HG02884 (cell line): Measurements from ENCODE around the gene CST3.
"Not testable (repeated sequence)": the region's sequence is repeated elsewhere in the genome, so short reads cannot be mapped to it uniquely, and the experiment has no call there.

Source experiments
- ATAC-seq: cut with Tn5 transposase; IDR thresholded peaks from one replicate; pipeline ENCODE4 v1.9.1; 2021; ENCODE audit warnings: mild to moderate bottlenecking, moderate library complexity; ENCODE audit not compliant: unreplicated experiment

Gene CST3

GRCh38 chr20:23644164-23644563 lies 6.4 kb upstream of the CST3 start:
- peak; percentile 43 for ATAC-seq

DNA sequence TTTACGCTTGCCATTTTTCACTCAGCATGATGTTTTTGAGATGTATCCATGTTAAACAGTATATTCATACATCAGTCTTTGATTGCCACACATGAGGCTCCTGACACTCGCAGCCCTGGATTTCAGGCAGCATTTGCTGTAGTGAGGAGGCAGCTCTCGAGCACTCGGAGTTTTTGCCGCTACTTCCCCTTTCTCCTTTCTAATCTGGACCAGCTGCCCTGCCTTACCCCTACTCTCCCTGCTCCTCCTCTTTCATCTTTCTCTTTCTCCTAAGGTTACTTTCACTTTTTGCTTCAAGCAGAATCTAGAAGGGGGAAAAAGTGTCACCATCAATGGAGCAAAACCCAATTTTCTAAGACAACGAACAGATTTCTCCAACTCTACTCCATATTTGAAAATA lies 5.9 kb upstream of the CST3 start:
- ATAC-seq = no peak

DNA sequence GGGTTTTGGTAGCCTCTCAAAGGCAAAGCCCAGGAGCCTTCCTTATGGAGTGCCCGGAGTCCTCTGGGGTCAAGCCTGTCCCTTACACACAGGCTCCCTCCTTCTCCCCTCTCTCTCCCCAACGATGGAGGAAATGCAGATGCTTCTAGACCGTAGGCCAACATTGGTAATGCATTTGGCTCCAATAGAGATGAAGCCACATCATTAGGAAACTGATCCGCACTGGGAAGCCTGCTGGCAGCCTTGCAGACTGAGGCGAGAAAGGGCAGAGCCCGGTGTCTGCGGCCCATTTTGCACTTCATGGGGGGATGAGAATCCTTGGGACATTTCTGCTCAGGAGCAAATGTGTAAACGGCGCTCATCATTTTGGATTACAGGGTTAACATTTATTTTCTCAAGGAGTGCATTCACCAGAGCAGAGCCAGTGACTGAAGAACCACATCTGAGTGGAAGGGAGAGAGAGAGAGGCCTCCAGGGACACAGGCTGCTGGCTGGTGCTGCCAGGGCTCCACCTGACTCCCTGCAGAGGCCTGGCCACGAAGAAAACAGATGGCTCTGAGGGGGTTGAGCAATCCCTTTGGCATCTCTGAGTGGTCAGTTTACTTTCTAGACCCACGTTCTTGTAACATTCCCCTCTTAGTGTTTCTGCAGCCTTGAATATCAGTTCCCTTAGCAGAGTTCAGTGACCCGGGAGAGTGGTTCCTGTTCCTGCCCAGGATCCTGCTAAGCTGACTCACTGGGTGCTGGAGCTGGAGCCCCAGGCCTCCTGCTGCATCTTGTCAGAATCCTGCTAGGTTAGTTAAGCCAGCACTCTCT lies 4.4 kb upstream of the CST3 start:
- no peak for ATAC-seq

DNA sequence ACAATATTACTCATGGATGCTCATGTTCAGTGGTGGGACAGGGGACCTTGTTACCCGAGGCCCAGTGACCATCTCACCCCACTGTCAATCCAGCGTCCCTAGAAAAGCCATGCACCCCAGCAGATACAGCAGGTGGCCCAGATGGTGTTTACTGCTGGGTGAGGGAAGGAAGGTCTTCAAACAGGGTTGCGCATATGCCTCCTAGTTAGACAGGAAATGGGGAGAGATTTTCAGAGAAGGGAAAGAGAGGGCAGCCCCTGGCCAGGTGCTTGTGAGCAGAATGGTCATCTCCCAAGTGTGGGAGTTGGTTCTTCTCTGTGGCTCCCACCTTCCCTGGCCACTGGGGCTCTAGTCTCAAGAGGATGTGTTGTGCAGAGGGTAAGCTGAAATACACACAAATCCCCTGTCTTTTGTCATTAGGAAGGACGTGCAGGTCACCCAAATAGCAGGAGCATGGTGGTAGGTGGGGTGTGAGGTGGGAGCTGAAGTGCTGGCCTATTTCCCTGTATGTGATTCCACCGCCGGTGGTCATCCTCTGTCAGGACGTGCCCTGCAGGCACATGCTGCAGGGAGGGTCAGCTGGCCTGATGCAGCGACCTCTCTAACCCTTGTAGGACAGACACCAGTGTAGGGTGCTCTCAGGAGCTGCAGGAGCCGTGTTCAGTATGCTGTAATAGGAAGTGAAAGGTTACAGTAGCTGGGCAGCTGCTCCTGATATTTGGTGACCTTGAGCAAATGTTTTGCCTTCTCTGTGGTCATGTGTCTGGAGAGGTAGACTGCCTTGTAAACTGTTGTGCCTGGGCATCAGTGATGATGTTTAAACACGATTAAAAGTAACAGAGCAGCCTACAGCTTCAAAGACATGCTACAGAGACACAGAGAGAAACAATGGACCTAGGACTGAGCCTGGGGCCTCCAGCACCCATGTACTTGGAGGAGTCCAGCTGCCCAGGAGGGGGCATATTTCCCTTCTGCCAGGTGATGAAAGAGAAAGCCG lies 3.2 kb upstream of the CST3 start:
- ATAC-seq = no peak

DNA sequence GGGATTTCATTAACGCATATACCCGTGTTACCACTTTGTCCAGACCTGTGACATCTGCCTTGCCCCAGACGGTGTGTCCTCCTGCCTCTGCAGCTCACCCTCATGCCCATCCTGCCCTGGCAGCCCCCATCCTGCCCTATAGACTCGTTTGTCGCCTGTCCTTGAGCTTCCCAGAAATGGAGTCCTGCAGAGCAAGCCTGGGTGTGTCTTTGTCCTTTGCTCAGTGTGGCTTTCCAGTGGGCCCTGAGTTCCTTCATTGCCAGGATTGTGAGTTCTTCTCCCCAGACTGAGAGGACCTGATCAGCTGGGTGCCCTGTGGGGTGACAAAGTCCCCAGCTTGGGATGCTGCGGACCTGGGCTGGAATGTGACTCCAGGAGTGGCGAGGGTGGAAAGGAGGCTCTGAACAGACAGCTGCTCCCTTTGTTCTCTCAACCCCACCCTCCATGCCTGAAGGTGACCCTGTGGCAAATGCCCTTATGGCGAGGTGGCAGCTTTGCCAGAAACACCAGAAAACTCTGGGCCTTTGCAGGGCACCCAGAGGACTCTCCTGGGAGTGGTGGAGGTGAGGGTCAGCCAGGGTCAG lies 2.4 kb upstream of the CST3 start:
- ATAC-seq = no peak

DNA sequence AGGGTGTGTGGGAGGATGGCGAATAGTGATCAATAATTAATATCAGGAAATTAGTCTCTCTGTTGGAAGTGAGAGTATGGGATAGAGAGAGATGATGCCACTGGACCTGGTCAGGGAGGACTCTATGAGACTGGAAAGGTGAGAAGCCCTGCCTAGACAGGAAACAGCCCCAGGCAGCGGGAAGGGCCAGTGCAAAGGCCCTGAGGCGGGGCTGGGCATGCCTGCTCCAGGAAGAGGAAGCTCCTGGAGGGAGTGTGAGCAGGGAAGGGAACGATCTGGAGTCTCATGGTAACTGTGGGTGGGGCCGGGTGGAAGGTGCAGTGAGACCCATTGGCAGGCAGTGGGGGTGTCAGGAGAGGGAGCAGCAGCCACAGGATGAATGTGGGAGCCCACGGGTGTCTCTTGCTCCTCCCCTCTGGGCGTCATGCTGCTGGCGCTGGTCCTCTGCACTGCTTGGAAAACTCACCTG lies 1.8 kb upstream of the CST3 start:
- ATAC-seq = no peak

GRCh38 chr20:23638309-23638708 lies 554 bp upstream of the CST3 start:
- no peak for ATAC-seq

- no peak for ATAC-seq
Observed at GRCh38 chr20:23636908-23637281, 860 bp downstream of the CST3 start.

DNA sequence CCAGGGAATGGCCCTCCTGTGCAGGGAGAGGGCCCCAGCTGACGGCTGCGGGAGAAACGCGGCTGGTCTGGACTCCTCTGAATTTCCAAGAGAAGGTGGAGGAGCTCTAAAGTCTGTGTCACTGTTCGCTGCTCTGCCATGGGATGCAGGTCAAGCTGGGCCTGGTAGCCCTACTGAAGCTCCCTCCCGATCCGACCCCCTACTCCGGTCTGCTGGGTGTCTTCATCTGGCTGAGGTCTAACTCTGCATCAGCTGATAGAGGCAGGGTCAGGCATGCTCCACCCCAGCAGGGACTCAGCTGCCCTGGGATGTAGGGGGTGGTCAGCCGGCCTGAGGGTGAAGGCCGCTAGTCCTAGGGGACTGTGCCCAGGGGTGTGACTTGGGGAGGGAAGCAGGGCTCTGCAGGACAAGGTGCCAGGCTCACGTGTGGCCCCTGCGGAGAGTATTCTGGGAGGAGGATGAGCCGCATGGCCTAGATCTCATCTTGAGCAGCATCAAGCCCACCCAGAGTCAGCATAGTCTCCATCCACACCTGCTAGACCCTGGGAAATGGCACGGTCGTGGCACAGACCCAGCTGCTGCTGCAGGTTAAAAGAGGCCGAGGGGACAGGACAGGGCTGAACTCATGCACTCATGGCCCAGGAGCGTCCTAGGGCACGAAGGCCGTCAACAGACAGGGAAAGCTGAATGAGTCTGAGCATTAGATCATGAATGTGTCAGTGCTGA lies 1.4 kb downstream of the CST3 start:
- no peak for ATAC-seq

GRCh38 chr20:23635768-23636090 lies 2.0 kb downstream of the CST3 start:
- ATAC-seq = not testable (repeated sequence)

DNA sequence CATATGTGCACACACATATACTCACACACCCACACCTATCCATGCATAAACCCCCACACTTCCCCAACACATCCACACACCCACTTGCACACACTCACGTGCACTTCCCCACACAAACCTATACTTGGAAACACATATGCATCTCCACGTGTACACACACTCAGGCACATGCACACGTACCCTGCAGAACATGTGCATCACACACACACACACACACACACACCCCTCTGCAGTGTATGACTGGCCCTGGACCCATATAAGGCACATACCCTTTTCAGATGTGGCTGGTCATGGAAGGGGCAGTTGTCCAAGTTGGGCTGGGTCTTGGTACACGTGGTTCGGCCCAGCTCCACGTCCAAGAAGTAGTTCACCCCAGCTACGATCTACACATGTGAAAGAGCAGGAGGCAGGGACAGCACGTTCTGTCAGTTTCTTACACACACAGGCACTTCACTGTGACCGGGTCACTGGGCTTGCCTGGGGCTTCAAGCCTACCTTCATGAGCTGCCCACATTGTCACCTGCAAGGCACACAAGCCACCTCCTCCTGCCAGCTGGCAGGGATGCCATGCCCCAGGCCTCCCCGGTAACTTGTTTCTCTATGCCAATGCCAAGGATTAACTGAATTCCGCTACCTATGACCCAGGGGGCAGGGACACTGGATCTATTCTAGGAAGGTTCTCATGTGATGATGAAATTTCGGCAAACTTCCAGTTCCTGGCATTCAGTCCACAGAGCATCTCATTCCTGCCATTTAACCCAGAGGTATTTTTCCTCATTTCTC lies 2.6 kb downstream of the CST3 start:
- no peak for ATAC-seq

DNA sequence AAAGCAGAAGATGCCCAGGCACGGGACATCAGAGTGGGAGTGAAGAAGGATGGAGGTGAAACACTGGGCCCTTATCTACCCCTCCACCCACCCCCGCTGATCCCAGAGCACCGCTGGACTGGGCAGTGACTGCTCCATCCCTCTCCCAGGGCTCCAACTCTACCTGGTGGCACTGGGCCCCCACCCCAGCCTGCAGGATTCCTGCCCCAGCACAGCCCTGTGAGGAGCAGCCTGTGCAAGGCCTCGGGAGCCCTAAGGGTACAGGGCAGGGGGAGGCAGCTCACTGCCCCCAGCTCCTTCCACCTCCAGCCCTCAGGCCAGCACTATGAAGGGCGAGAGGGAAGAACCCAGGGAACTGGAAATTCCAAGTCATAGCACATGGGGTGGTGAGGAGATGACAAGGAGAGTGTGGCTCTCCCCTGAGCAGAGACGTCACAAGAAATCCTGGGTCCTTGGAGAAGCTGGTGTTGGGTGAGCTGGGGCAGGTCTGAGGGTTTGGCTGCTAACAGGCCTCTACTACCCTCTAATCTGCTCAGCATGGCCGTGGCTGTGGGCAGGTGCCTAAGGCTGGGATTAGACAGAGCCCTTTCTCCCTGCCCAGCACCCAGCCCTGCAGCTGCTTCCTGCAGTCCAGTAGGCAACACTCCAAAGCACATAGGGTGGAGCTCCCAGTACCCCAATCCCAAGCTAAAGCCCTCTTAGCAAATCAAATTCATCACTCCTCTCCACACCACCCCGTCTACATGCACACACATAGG lies 3.5 kb downstream of the CST3 start:
- no peak for ATAC-seq

- ATAC-seq = no peak
Observed at GRCh38 chr20:23632711-23633573, 4.8 kb downstream of the CST3 start.

GRCh38 chr20:23631981-23632710 lies 5.6 kb downstream of the CST3 start:
- no peak for ATAC-seq

GRCh38 chr20:23631226-23631822 lies 6.4 kb downstream of the CST3 start:
- no peak for ATAC-seq

DNA sequence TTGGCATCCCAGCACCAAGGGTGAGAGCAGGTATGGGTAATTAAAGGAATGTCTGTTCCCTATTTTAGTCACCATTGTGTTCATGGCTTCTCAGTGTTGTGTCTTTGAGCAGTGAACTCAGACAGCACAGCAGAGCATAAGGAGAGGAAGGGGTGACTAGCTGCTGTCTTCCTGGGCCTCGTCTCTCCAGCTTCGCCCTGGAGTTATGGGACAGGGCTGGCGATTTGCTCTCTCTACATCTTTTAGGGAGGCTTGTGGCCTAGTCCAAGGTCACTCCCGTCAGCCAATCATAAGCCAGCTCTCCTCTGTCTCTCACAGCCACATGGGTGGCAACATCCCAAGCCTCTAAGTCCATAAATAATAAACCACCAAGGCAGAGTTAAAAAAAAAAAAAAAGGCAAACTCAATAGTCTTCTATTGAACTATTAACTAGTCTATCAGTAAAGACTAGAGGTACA lies 7.3 kb downstream of the CST3 start:
- no peak for ATAC-seq
